ENCODE measurements around the gene TULP4. TPM values are rescaled to one million over a fixed set of nuclear protein-coding genes. Genes with fewer than 3 reads are reported as not detected.

TULP4 gene
- total RNA-seq, 1 donor from 2014 or later, result 105 TPM

DNA sequence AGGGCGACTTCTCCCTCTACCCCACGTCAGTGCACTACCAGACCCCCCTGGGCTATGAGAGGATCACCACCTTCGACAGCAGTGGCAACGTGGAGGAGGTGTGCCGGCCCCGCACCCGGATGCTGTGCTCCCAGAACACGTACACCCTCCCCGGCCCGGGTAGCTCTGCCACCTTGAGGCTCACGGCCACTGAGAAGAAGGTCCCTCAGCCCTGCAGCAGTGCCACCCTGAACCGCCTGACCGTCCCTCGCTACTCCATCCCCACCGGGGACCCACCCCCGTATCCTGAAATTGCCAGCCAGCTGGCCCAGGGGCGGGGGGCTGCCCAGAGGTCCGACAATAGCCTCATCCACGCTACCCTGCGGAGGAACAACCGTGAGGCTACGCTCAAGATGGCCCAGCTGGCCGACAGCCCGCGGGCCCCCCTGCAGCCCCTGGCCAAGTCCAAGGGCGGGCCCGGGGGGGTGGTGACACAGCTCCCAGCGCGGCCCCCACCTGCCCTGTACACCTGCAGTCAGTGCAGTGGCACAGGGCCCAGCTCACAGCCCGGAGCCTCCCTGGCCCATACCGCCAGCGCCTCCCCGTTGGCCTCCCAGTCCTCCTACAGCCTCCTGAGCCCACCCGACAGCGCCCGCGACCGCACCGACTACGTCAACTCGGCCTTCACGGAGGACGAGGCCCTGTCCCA is 190.1 kb downstream of the TULP4 start:
- H3K36me3 ChIP-seq (ENCODE audit: control insufficient read depth, insufficient read depth, low read length), result peaks cover 2% of the 10 kb centered on the region
- DNase-seq (ENCODE audit: low read depth), result no peak
- TF ChIP-seq CTCF (IDR thresholded peaks at IDR 0.05; ENCODE audit: insufficient read depth, low read length, poor library complexity, severe bottlenecking), result no peak
- H3K4me3 ChIP-seq (ENCODE audit: low read depth, low read length), result no peak overlapping the region
- no peaks in the 10 kb centered on the region for H3K27me3 ChIP-seq (ENCODE audit: control insufficient read depth, insufficient read depth, low read length)

DNA sequence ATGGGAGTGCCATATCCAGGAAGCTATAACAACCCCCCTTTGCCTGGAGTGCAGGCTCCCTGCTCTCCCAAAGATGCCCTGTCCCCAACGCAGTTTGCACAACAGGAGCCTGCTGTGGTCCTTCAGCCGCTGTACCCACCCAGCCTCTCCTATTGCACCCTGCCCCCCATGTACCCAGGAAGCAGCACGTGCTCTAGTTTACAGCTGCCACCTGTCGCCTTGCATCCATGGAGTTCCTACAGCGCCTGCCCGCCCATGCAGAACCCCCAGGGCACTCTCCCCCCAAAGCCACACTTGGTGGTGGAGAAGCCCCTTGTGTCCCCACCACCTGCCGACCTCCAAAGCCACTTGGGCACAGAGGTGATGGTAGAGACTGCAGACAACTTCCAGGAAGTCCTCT is 191.0 kb downstream of the TULP4 start:
- Histone ChIP-seq H3K27me3 (ENCODE audit: control insufficient read depth, insufficient read depth, low read length) (no peaks in the 10 kb centered on the region), H3K36me3 (ENCODE audit: control insufficient read depth, insufficient read depth, low read length) (peaks cover 2% of the 10 kb centered on the region), H3K4me3 (ENCODE audit: low read depth, low read length) (no peak overlapping the region)
- no peak for DNase-seq (ENCODE audit: low read depth)
- TF ChIP-seq CTCF (IDR thresholded peaks at IDR 0.05; ENCODE audit: insufficient read depth, low read length, poor library complexity, severe bottlenecking), result no peak

DNA sequence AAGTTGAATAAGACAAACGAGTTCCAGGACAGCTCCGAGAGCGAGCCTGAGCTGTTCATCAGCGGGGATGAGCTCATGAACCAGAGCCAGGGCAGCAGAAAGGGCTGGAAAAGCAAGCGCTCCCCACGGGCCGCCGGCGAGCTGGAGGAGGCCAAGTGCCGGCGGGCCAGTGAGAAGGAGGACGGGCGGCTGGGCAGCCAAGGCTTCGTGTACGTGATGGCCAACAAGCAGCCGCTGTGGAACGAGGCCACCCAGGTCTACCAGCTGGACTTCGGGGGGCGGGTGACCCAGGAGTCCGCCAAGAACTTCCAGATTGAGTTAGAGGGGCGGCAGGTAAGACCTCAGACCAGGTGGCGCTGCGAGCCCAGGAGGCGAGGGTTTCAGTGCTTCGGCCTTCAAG is 191.6 kb downstream of the TULP4 start:
- H3K36me3 ChIP-seq (ENCODE audit: control insufficient read depth, insufficient read depth, low read length), result peaks cover 2% of the 10 kb centered on the region
- no peak for TF ChIP-seq CTCF (IDR thresholded peaks at IDR 0.05; ENCODE audit: insufficient read depth, low read length, poor library complexity, severe bottlenecking)
- H3K4me3 ChIP-seq (ENCODE audit: low read depth, low read length), result no peak overlapping the region
- no peak for DNase-seq (ENCODE audit: low read depth)
- H3K27me3 ChIP-seq (ENCODE audit: control insufficient read depth, insufficient read depth, low read length), result no peaks in the 10 kb centered on the region

- H3K4me3 ChIP-seq (ENCODE audit: low read depth, low read length), result no peak overlapping the region
- no peaks in the 10 kb centered on the region for H3K27me3 ChIP-seq (ENCODE audit: control insufficient read depth, insufficient read depth, low read length)
- peaks cover 2% of the 10 kb centered on the region for H3K36me3 ChIP-seq (ENCODE audit: control insufficient read depth, insufficient read depth, low read length)
- TF ChIP-seq CTCF (IDR thresholded peaks at IDR 0.05; ENCODE audit: insufficient read depth, low read length, poor library complexity, severe bottlenecking), result no peak
- no peak for DNase-seq (ENCODE audit: low read depth)
Observed at GRCh38 chr6:158505194-158505593, 192.9 kb downstream of the TULP4 start.

GRCh38 chr6:158506601-158507000 is 194.3 kb downstream of the TULP4 start:
- peak; percentile 37 for TF ChIP-seq CTCF (IDR thresholded peaks at IDR 0.05; ENCODE audit: insufficient read depth, low read length, poor library complexity, severe bottlenecking)
- H3K4me3 ChIP-seq (ENCODE audit: low read depth, low read length), result no peak overlapping the region
- H3K36me3 ChIP-seq (ENCODE audit: control insufficient read depth, insufficient read depth, low read length), result peaks cover 2% of the 10 kb centered on the region
- no peak for DNase-seq (ENCODE audit: low read depth)
- no peaks in the 10 kb centered on the region for H3K27me3 ChIP-seq (ENCODE audit: control insufficient read depth, insufficient read depth, low read length)

- TF ChIP-seq CTCF (IDR thresholded peaks at IDR 0.05; ENCODE audit: insufficient read depth, low read length, poor library complexity, severe bottlenecking), result no peak
- no peaks in the 10 kb centered on the region for H3K27me3 ChIP-seq (ENCODE audit: control insufficient read depth, insufficient read depth, low read length)
- no peak for DNase-seq (ENCODE audit: low read depth)
- peaks cover 2% of the 10 kb centered on the region for H3K36me3 ChIP-seq (ENCODE audit: control insufficient read depth, insufficient read depth, low read length)
- no peak overlapping the region for H3K4me3 ChIP-seq (ENCODE audit: low read depth, low read length)
Observed at GRCh38 chr6:158507174-158507573, 194.9 kb downstream of the TULP4 start.

Measured in kidney epithelial cell (primary cell).